ENCODE data around the gene CLEC2B.

Gene CLEC2B

GRCh38 chr12:9868951-9869306, 225 bp downstream of the CLEC2B start:
- no peak for DNase-seq

- peak in 1 of 5 donors; percentile 40 for DNase-seq
Observed at GRCh38 chr12:9868311-9868801, 798 bp downstream of the CLEC2B start.

GRCh38 chr12:9867531-9867930, 1.6 kb downstream of the CLEC2B start:
- no peak for DNase-seq

- DNase-seq: no peak
Observed at GRCh38 chr12:9866860-9867269, 2.3 kb downstream of the CLEC2B start.

- peak in 1 of 5 donors; percentile 37 for DNase-seq
Observed at GRCh38 chr12:9864913-9865675, 4.1 kb downstream of the CLEC2B start.

GRCh38 chr12:9858135-9858534, 11.0 kb downstream of the CLEC2B start:
- DNase-seq: no peak

GRCh38 chr12:9856894-9857293, 12.3 kb downstream of the CLEC2B start:
- DNase-seq: no peak

GRCh38 chr12:9856151-9856550, 13.0 kb downstream of the CLEC2B start:
- no peak for DNase-seq

GRCh38 chr12:9851927-9852326, 17.2 kb downstream of the CLEC2B start:
- DNase-seq: no peak

- DNase-seq: no peak
Observed at GRCh38 chr12:9851050-9851449, 18.1 kb downstream of the CLEC2B start.

GRCh38 chr12:9848899-9849298, 20.3 kb downstream of the CLEC2B start:
- DNase-seq: no peak

- no peak for DNase-seq
Observed at GRCh38 chr12:9843407-9843806, 25.7 kb downstream of the CLEC2B start.

GRCh38 chr12:9831720-9832119, 37.4 kb downstream of the CLEC2B start:
- DNase-seq: no peak

GRCh38 chr12:9829982-9830381, 39.2 kb downstream of the CLEC2B start:
- DNase-seq: no peak

- DNase-seq: no peak
Observed at GRCh38 chr12:9829483-9829882, 39.7 kb downstream of the CLEC2B start.

- no peak for DNase-seq
Observed at GRCh38 chr12:9827209-9827888, 41.8 kb downstream of the CLEC2B start, which contains the start of gene KLRF1. TSS of gene KLRF1 (plus strand) at chr12:9827481. CDS start at chr12:9827545, 64 bp downstream.

- no peak for DNase-seq
Observed at GRCh38 chr12:9820281-9820930, 48.7 kb downstream of the CLEC2B start.

- peak; percentile 72 to 86 (median 81) for DNase-seq
Observed at GRCh38 chr12:9813821-9814798, 55.0 kb downstream of the CLEC2B start.

- no peak for DNase-seq
Observed at GRCh38 chr12:9811621-9812020, 57.5 kb downstream of the CLEC2B start.

GRCh38 chr12:9810671-9811070, 58.5 kb downstream of the CLEC2B start:
- no peak for DNase-seq

- DNase-seq: no peak
Observed at GRCh38 chr12:9809866-9810265, 59.3 kb downstream of the CLEC2B start.

GRCh38 chr12:9809338-9809737, 59.8 kb downstream of the CLEC2B start:
- DNase-seq: no peak
